ENCODE measurements around the gene YBX3.

- TF ChIP-seq CTCF (IDR thresholded peaks at IDR 0.05; ENCODE audit: low read length) (no peak), EZH2 (optimal IDR thresholded peaks at IDR 0.05; ENCODE audit: low read depth, low read length) (no peak), EZH2phosphoT487 (IDR thresholded peaks at IDR 0.05; ENCODE audit: low read length) (no peak)
Observed at GRCh38 chr12:10721651-10722501, 1.2 kb downstream of the YBX3 start.
